GM19468 (cell line): ENCODE data around the gene PITPNM1.

Experiments used
- ATAC-seq: cut with Tn5 transposase; IDR thresholded peaks from one replicate; pipeline ENCODE4 v1.9.1; 2021; ENCODE audit warnings: mild to moderate bottlenecking, moderate library complexity, moderate number of reproducible peaks; ENCODE audit not compliant: unreplicated experiment; ENCODE audit errors: extremely low read depth

The PITPNM1 gene

DNA sequence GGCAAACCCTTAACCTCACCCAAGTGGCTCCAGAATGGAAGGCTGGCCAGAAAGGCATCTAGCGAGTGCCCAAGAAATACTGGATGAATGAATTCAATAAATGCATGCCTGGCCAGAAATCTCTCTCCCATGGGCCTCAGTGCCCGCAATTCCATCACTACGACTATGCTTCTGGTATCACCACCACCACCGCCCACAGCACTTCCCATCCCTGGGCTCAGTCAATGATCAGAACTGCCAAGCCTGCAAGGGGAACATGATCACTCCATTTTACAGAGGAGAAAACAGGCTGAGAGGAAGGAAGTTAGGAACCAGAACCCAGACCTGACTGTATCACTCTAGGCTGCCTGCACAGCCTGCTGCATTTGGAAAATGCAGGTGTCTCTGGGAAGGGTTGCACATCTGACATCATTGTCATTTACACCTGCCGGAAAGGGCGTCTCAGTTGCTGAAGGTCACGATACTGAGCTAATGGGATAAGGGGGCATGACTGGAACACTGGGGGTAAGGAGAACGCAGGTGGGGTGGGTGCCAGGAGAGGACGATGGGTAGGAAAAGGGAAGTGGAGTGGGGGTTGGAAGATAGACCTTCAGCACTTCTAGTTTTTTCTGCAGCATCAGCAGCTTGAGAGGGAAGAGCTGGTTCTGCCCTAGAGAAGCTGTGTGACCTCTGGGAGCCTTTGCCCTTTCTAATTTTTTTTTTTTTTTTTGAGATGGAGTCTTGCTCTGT is 55.9 kb downstream of the PITPNM1 start:
- ATAC-seq: no peak

DNA sequence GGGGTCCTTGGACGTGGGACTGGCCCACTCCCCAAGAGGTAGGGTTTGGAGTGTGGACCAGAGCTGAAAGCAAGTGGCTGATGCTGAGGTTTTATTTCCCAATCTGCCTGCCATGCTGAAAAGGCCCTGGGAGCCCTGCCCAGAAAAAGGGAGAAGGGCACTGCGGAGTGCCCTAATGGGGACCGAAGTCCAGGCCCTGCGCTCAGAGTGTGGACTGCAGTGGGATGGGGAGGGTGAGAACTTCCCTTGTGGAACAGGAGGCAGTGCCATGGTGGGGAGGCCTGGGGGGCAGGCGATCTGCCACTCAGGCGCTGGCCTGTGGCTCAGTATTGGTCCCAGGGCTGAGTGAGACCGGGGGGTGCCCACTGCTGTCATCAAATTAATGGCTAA is 56.9 kb downstream of the PITPNM1 start:
- ATAC-seq: no peak

DNA sequence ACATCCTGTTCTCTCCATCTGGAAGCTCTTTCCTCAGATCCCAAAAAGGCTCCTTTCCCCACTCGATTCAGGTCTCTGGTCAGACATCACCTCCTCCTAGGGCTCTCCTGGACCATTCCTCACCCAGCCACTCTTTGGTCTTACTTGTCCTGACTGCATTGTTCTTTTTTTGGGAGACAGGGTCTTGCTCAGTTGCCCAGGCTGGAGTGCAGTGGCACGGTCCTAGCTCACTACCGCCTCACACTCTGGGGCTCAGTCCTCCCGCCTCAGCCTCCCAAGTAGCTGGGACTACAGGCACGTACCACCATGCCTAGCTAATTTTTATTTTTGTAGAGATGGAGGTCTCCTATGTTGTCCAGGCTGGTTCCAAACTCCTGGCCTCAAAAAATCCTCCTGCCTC is 59.6 kb downstream of the PITPNM1 start:
- ATAC-seq: no peak

DNA sequence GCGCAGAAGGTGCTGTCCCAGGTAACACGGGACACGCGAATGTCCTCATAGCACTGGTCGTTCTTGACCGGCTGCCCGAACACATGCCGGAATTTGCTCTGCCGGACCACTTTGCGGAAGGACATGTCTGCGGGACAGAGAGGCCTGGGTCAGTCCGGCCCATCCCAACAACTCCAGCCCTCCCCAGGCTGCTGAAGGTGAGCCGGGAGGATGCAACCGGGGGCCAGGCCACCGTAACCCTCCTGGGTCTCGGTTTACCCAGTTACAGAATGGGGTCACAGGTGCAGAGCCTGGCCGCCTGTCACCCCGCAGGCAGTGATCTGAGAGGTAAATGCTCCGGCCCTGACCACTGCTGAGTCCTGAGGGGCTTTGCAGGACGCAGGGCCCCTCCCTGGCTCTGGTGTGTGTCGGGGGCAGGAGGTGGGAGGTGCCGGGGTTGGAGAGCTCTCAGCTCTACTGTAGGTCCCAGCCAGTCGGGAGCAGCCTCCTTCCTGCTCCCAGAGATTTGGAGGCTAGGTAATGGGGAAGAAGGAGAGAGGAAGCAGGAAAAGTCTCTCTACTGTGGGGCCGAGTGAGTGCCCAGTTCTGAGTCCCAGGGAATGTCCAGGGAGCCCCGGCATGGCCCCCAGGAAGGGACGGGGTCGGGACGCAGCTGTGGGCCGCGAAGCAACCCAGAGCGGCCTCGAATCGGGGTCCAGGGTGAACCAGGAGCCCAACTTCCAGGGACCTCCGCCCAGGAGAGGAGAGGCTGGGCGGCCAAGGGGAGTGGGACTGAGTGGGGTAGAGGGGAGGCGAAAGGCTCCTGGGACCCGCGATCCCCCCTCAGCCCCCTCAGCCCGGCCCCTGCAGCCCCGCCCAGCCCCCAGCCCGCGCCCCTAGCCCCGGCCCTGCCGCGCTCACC is 62.4 kb downstream of the PITPNM1 start:
- no peak for ATAC-seq
